Measurements from ENCODE around the gene EXOC2. TPM values are rescaled to one million over a fixed set of nuclear protein-coding genes. Genes with fewer than 3 reads are reported as not detected.

The EXOC2 gene
- total RNA-seq, 3 donors from 2014 or later = 19.7 to 37.3 (median 26.5) TPM

GRCh38 chr6:485655-486170, 207.2 kb downstream of the EXOC2 start:
- Histone ChIP-seq H3K27ac (no peak overlapping the region), H3K36me3 (no peaks in the 10 kb centered on the region), H3K4me1 (no peaks in the 10 kb centered on the region), H3K4me3 (no peak overlapping the region), H3K27me3 (no peaks in the 10 kb centered on the region), H3K9me3 (no peaks in the 10 kb centered on the region)
- DNase-seq (ENCODE audit: low spot score in 2 of 2) = no peak
- TF ChIP-seq POLR2A (IDR thresholded peaks at IDR 0.05) = no peak
- TF ChIP-seq POLR2AphosphoS5 (IDR thresholded peaks at IDR 0.05) = no peak
- intact Hi-C loops (cut with DNase I; ENCODE audit: low total_unique reads) = no loop called here

- Histone ChIP-seq H3K4me3 (no peak overlapping the region), H3K36me3 (no peaks in the 10 kb centered on the region), H3K27me3 (no peaks in the 10 kb centered on the region), H3K4me1 (no peaks in the 10 kb centered on the region), H3K27ac (no peak overlapping the region), H3K9me3 (no peaks in the 10 kb centered on the region)
- intact Hi-C loops (cut with DNase I; ENCODE audit: low total_unique reads) = no loop called here
- DNase-seq (ENCODE audit: low spot score in 2 of 2) = no peak
- TF ChIP-seq POLR2A (IDR thresholded peaks at IDR 0.05) = no peak
- no peak for TF ChIP-seq POLR2AphosphoS5 (IDR thresholded peaks at IDR 0.05)
- no peak for TF ChIP-seq CTCF (IDR thresholded peaks at IDR 0.05)
These were observed 208.2 kb downstream of the EXOC2 start for GRCh38 chr6:484746-485145.

GRCh38 chr6:484086-484745, 208.7 kb downstream of the EXOC2 start:
- Histone ChIP-seq H3K4me3 (no peak overlapping the region), H3K9me3 (no peaks in the 10 kb centered on the region), H3K36me3 (no peaks in the 10 kb centered on the region), H3K27ac (no peak overlapping the region), H3K27me3 (no peaks in the 10 kb centered on the region), H3K4me1 (no peaks in the 10 kb centered on the region)
- no peak for TF ChIP-seq POLR2AphosphoS5 (IDR thresholded peaks at IDR 0.05)
- TF ChIP-seq POLR2A (IDR thresholded peaks at IDR 0.05) = no peak
- TF ChIP-seq CTCF (IDR thresholded peaks at IDR 0.05) = no peak
- DNase-seq (ENCODE audit: low spot score in 2 of 2) = no peak
- intact Hi-C loops (cut with DNase I; ENCODE audit: low total_unique reads) = no loop called here

- no peak overlapping the region for H3K27ac ChIP-seq
- DNase-seq (ENCODE audit: low spot score in 2 of 2) = no peak
- H3K36me3 ChIP-seq = no peaks in the 10 kb centered on the region
- no peak overlapping the region for H3K4me3 ChIP-seq
- H3K9me3 ChIP-seq = no peaks in the 10 kb centered on the region
- no peaks in the 10 kb centered on the region for H3K4me1 ChIP-seq
- no peak for TF ChIP-seq POLR2A (IDR thresholded peaks at IDR 0.05)
- no peak for TF ChIP-seq CTCF (IDR thresholded peaks at IDR 0.05)
- TF ChIP-seq POLR2AphosphoS5 (IDR thresholded peaks at IDR 0.05) = no peak
- intact Hi-C loops (cut with DNase I; ENCODE audit: low total_unique reads) = loop anchor here (10.0 kb wide), 1 partner anchor 61 kb away; no protein-coding TSS in a partner anchor
- peaks cover 0 to 3% of the 10 kb centered on the region in 2 donors for H3K27me3 ChIP-seq
These were observed 217.6 kb downstream of the EXOC2 start for GRCh38 chr6:475314-475713.

GRCh38 chr6:474453-475185, 218.3 kb downstream of the EXOC2 start:
- intact Hi-C loops (cut with DNase I; ENCODE audit: low total_unique reads) = loop anchor here (10.0 kb wide), 1 partner anchor 60 kb away; no protein-coding TSS in a partner anchor
- Histone ChIP-seq H3K4me3 (no peak overlapping the region), H3K4me1 (no peaks in the 10 kb centered on the region), H3K36me3 (no peaks in the 10 kb centered on the region), H3K27me3 (peaks cover 0 to 3% of the 10 kb centered on the region in 2 donors), H3K27ac (no peak overlapping the region), H3K9me3 (no peaks in the 10 kb centered on the region)
- TF ChIP-seq POLR2A (IDR thresholded peaks at IDR 0.05) (no peak), POLR2AphosphoS5 (IDR thresholded peaks at IDR 0.05) (no peak), CTCF (IDR thresholded peaks at IDR 0.05) (no peak)
- DNase-seq (ENCODE audit: low spot score in 2 of 2) = no peak

All from breast epithelium (tissue), 4 donors.